Raji (cell line): Measurements from ENCODE around the gene ZNHIT1.

Experiments used
- POLR2A ChIP-seq: IDR thresholded peaks from 2 replicates; pipeline ENCODE4 v1.6.1; 2011; ENCODE audit warnings: low read depth, low read length, control low read depth; ENCODE audit not compliant: insufficient read depth

The ZNHIT1 gene

DNA sequence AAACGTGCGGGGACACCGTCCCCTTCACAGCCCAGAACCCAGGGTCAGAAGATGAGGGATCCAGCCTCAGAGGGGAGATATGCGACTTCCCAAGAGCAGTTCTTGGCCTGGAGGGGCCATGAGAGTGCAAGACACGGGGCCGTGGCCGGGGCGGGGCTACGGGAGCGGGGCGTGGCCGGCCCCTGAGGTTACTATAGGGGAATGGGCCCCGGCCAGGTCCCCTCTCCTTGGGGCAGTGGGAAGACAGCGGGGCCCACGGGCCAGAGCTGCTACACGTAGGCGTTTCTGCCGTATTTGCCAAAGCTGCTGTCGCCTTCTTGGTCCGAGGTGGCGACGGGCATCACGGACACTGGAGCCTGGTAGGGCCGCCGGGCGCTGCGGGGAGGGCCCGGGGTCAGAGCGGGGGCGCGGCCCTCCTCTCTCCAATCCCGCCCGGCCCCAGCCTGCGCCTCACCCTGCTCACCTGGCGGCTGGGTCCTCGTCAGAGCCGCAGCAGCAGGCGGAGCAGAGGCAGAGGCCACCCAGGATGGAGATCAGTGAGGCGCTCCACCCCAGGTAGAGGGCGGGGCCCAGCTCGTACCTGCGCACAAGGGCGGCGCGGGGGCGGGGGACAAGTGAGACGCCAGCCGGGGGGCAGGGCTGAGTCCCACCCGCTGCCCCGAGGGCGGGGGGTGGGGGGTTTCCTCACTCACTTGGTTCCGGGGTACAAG is 14.3 kb downstream of the ZNHIT1 start:
- TF ChIP-seq POLR2A: no peak

DNA sequence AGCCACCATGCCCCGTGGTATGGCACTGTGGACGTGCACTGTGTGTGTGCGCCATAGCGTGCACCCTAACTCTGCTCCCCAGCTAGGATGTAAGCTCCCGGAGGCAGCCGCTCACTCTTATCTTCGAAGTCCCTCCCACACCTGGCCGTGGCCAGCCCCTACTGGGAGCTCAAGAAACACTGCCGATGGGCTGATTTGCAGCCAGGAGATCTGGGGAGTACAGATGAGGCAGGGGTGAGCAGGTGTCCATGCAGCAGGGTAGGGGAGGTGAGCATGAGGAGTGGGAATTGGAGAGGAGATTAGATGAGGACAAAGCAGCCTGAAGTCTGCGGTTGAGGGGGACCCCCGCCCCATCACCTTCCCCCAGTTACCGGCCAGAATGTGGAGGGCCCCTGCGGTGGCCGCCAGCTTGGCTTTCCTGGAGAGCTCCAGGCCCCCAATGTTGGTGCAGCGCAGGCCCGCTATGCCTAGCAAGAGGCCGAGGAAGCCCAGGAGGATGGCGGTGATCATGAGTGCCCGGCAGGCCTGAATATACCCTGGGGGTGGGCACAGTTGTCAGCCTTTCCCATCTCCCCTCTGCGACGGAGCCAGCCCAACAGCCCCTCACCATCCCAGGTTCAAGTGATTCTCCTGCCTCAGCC is 16.1 kb downstream of the ZNHIT1 start:
- no peak for TF ChIP-seq POLR2A

DNA sequence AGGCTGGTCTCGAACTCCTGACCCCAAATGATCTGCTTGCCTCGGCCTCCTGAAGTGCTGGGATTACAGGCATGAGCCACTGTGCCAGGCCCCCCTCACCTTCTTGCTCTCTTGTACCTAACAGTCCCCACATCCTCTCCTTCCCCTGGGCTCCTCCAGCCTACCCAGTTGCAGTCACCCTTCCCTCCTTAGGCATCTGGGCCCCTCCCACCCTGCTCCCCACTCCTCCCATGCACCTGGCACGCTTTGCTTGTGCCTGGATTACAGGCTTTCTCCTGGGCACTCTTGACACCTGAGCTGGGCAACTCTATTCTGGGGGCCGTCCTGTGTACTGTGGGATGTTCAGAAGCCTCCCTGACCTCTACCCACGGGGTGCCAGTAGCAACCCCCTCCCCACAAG is 16.7 kb downstream of the ZNHIT1 start:
- no peak for TF ChIP-seq POLR2A

DNA sequence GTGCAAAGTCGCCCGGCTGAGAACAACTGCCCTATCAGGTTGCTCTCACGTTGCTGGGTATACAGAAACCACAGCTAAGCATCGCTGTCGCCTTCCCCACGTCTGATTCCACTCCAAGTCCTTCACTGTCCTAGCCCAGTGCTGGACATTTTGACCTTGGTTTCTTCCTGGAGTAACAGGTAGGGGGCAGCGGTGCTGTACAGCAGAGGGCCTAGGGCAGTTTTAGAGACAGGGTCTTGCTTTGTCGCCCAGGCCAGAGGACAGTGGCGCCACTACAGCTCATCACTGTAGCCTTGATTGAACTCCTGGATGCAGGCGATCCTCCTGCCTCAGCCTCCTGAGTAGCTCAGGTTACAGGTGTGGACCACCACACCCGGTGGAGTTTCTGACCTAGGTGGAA is 17.1 kb downstream of the ZNHIT1 start:
- no peak for TF ChIP-seq POLR2A

DNA sequence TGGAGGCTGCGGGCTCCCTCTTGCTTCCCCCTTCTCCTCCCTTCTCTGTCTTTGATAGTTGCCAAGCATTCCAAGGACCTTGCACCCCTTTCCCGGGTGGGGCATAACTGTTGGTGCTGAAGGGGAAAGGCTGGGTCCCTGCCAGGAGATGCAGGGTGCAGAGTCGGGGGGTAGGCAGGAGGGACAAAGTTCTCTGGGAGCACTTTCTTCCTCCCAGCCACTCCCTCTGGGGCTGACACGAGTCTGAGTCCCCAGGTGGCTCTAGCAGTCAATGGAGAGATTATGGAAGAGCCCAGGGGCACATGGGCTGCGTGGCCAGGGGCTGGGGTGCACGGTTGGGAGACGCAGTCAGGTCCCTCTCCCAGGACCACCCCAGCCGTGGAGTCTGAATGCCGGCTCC is 17.6 kb downstream of the ZNHIT1 start:
- no peak for TF ChIP-seq POLR2A

DNA sequence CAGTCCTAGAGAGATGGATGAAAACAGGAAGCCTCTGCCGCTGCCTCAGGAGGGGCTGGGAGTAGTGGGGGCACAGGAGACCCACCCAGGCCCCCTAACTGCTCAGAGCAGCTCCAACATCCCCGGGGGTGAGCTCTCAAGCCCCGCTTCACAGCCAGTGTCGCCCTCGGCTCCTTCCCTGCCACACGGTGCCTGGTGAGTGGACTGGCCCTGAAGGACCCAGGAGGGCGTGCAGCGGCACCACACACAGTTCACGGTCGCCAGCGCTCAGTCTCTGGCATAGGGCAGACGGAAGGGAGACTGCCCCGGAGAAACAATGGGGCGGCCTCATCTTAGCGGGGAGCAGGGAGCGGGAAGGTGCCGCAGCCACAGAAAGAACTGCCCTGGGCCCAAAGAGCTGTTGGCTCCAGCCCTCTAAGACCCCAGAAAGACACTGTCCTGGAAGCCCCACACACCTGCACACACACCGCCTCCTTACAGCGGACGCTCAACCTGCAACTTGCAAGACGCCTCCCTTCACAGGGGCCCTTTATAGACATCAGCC is 18.4 kb downstream of the ZNHIT1 start:
- TF ChIP-seq POLR2A: no peak

DNA sequence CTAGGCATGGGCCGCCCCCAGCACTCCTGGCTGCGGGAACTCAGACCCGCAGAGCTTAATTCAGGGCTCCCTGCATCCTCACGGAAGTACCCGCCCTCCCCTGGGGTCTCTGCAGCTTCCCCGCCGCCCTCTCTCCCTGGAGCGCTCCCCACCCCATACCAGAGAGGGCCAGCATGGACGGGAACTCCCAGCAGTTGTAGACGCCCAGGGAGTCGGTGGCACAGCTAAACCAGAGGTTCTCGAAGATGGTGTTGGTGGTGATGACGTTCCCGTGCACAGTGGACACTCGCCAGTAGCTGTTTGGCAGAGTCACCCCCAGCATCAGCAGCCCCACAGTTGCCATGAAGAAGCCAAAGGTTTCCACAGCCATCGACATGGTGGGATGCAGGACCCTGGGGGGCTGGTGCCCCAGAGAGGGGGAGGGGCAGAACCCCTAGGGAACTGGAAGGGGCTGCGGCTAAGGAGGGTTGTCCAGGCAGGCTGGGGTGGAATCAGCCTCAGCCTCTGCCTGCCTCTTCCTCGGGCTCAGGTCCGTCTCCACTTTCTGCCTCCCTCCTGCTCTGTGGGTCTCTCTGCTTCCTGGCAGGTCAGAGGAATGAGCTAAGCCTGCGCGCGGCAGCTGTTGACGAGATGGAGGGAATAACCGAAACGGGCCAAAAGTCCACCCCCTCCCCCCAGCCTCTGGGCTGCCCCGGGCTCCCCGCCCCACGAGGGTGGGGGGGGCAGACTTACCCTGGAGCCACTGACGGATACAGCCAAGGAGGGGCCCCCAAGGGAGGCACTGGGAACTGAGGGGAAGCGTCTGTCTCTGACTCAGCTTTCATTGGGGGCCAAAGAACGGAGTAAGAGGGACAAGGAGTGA is 19.5 kb downstream of the ZNHIT1 start, which contains the start of gene CLDN15:
Gene CLDN15, minus strand, starts transcription at position 597 of the 862 bp plus-strand sequence. Its CDS starts 221 bp downstream, at position 376.
- TF ChIP-seq POLR2A: no peak

DNA sequence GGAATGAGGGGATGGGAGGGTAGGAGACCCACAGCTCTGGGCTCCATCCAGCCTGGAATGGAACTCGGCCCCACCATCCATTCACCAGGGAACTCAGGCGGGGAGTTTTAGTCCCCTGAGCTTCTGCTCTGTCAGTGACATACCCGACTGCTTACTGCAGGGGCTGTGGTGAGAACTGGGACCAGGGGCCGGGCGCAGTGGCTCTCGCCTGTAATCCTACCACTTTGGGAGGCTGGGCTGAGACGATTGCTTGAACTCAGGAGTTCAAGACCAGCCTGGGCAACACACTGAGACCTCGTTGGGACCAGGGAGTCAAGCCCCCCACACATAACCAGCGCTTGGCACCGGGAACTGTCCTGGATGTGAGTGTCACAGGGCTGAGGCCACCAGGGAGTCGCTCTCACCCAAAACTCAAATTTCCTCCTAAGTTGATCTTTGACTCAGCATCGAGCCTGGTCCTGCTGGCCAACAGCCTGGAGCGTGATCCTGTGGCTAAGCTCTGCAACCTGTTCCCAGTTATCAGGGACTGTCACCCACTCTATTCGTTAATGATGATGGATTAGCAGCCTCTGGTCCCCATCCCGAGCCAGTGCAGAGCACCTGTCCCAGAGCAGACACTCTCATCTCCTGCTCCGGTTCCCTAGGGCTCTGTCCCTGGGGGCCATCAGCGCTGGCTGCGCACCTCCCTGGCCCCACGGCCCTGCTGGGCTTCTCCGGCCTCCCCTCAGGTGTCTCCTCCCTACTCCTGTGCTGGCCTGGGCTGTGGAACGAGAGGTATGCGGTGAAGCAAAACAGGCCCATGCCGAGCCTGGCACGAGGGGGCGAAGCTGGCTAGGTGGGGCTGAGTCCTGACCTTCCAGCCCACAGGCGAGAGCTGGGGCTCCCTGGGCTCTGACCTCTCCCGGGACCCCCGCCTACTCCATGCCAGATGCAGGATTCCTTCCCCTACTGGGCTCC is 20.5 kb downstream of the ZNHIT1 start:
- TF ChIP-seq POLR2A: no peak

DNA sequence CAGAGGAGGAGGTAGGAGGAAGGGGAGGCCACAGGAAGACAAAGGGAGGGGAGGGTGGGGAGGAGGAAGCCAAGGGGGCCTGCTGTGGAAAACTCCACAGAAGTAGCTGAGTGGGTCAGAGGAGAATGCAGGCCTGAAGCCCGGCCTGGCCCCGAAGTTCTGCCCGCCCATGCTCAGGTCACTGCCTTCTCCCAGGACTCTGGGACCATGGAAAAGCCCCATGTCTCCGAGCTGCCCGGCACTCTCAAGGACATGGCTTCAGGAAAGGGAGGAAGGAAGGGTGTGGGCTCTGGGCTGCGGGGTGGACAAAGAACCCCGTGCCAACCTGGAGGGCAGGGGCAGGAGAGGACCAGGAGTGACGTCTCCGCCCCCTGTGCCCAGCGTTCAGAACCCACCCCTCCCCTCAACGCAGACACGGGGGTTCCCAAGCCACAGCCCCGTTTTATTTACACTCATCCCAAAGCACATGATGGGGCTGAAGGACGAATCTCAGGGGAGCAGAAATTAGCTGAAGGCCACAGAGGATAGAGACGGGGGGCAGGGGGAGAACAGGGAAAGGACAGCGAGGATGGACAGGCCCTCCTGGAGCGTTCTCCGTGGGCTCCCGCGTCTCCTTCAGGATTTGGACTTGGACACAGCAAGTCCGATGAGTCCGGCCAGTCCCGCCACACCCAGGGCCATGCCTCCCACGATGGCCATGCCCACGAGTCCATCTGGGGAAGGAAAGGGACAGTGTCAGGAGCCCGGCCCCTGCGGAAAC is 21.4 kb downstream of the ZNHIT1 start:
- TF ChIP-seq POLR2A: no peak

DNA sequence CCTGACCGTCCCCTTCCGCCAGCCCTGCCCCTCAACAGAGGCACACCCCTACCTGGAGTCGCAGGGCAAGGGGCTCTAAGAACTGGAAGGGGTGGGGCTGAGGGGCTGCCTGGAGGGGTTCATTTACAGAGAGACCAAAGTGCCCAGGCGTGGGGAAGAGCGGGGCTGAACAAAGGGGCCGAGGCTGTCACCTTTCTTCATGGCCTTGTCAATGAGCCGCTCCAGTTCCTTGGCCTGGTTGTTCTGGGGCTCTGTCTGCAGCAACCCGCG is 21.9 kb downstream of the ZNHIT1 start:
- TF ChIP-seq POLR2A: no peak

DNA sequence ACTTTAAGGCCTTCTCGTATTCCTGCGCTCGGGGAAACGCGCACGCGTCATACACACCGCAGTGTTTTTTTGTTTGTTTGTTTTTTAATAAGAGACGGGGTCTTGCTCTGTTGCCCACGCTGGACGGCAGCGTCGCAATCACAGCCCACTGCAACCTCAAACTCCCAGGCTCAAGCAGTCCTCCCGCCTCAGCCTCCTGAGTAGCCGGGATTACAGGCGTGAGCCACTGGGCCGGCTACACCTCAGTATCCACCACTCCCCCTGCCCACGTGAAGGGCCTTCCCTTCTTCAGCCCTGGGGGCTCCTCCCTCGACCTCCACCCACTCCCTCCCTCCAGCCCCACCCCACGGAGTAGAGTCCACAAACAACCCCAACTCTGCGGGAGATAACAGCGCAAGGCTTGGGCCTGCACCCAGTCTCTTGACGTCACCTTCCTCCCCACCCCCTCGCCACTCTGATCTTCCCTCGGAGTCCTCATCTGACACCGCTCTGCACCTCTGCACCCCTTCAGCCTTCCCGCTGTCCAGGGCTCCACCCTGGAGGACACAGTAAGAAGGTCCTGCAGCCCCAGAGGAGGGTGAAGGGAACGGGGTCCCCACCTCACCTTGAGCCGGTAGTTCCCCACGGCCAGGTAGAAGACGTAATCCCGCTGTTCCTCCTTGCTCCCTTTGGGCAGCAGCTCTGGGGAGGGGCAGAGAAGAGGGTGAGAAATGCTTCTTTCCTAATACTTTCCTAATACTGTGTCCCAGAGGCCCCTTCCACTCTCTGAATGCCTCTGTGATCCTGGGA is 22.5 kb downstream of the ZNHIT1 start:
- no peak for TF ChIP-seq POLR2A

DNA sequence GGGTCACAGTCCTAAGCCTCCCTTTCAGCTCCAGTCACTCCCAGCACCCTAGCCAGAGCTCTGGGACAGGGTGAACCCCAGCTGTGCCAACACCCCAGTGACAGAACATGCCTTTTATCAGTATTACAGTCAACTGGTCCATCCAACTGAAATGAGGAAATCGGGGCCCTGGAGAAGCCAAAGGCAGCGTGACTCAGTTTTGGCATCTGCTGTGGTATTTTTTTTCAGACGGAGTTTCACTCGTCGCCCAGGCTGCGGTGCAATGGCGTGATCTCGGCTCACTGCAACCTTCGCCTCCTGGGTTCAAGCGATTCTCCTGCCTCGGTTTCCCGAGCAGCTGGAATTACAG is 23.0 kb downstream of the ZNHIT1 start:
- no peak for TF ChIP-seq POLR2A
